Osteoblast (primary cell): ENCODE data around the gene KCNJ4. TPM values are rescaled to one million over a fixed set of nuclear protein-coding genes. Genes with fewer than 3 reads are reported as not detected.

Source experiments
- DNase-seq: peaks from one replicate; pipeline ENCODE4 v3.0.0; 2011; ENCODE audit warnings: low spot score, mixed read lengths; ENCODE audit not compliant: insufficient read length; ENCODE audit errors: missing footprints
- H2AFZ ChIP-seq: 2 replicates; pipeline ENCODE4 v1.6.0; 2011; ENCODE audit warnings: mild to moderate bottlenecking, low read length
- H3K27ac ChIP-seq: 2 replicates; pipeline ENCODE4 v1.5.1; 2011; ENCODE audit warnings: mild to moderate bottlenecking, low read depth, low read length, moderate library complexity
- H3K27me3 ChIP-seq: 2 replicates; pipeline ENCODE4 v1.6.0; 2012; ENCODE audit warnings: mild to moderate bottlenecking, control low read depth, inconsistent platforms, low read length, moderate library complexity; ENCODE audit not compliant: insufficient read depth
- H3K36me3 ChIP-seq: 2 replicates; pipeline ENCODE4 v1.5.1; 2011; ENCODE audit warnings: mild to moderate bottlenecking, low read length, control low read depth, moderate library complexity; ENCODE audit not compliant: insufficient read depth
- H3K4me1 ChIP-seq: 2 replicates; pipeline ENCODE4 v1.5.1; 2011; ENCODE audit warnings: mild to moderate bottlenecking, low read length, control low read depth, moderate library complexity; ENCODE audit not compliant: insufficient read depth
- H3K4me2 ChIP-seq: 2 replicates; pipeline ENCODE4 v1.6.0; 2011; ENCODE audit warnings: mild to moderate bottlenecking, low read length; ENCODE audit not compliant: insufficient read depth
- H3K4me3 ChIP-seq: fragments of 200-600 bp; sonication (generic); 3 replicates; pipeline ENCODE4 v1.5.1; 2012; ENCODE audit warnings: mild to moderate bottlenecking, low read length, inconsistent platforms; ENCODE audit not compliant: insufficient read depth
- H3K79me2 ChIP-seq: 2 replicates; pipeline ENCODE4 v1.6.0; 2012; ENCODE audit warnings: mild to moderate bottlenecking, low read length, control low read depth, inconsistent platforms; ENCODE audit not compliant: insufficient read depth
- H3K9me3 ChIP-seq: 2 replicates; pipeline ENCODE4 v1.5.1; 2011; ENCODE audit warnings: low read depth, low read length, control low read depth
- H4K20me1 ChIP-seq: 2 replicates; pipeline ENCODE4 v1.6.0; 2012; ENCODE audit warnings: mild to moderate bottlenecking, low read length, control low read depth; ENCODE audit not compliant: insufficient read depth
- CTCF ChIP-seq: IDR thresholded peaks from 2 replicates; pipeline ENCODE4 v1.5.1; 2011; ENCODE audit warnings: mild to moderate bottlenecking, low read depth, low read length, moderate library complexity; ENCODE audit errors: extremely low read depth
- total RNA-seq: library from RNA; depleted of rRNA; stranded (reverse); fragments of >200 nt; gene quantifications from 2 replicates; pipeline ENCODE4 v1.2.3, GENCODE V29; 2012

Gene KCNJ4
- total RNA-seq, 1 donor: not detected

GRCh38 chr22:38435965-38436364 lies 19.0 kb downstream of the KCNJ4 start:
- no peaks in the 10 kb centered on the region for H3K79me2 ChIP-seq
- no peak for TF ChIP-seq CTCF
- no peak overlapping the region for H3K4me2 ChIP-seq
- no peaks in the 10 kb centered on the region for H3K9me3 ChIP-seq
- H3K4me1 ChIP-seq: no peaks in the 10 kb centered on the region
- no peak overlapping the region for H3K27ac ChIP-seq
- DNase-seq: no peak
- H3K27me3 ChIP-seq: no peaks in the 10 kb centered on the region
- H2AFZ ChIP-seq: no peak overlapping the region
- no peaks in the 10 kb centered on the region for H4K20me1 ChIP-seq
- H3K4me3 ChIP-seq: no peak overlapping the region
- H3K36me3 ChIP-seq: no peaks in the 10 kb centered on the region

DNA sequence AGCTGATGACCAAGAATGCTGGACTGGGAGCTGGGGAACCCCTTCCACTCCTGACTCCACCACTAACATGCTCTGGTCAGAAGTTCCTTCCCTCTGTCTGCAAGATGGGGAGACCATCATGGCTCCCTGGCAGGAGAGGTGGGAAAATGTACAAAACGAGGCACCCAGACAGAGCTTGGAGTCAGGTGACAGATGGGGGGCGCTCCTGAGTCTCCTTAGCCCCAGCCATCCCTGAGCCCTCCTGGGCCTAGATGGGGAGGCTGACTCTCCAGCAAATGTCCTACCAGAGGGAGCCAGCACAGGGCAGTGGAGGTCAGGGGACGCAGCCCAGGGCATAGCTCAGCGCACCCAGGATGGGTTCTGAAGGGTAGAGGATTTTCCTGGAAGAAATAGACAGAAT lies 20.0 kb downstream of the KCNJ4 start:
- Histone ChIP-seq H3K4me2 (no peak overlapping the region), H3K4me3 (no peak overlapping the region), H4K20me1 (no peaks in the 10 kb centered on the region), H3K9me3 (no peaks in the 10 kb centered on the region), H2AFZ (no peak overlapping the region), H3K79me2 (no peaks in the 10 kb centered on the region), H3K36me3 (no peaks in the 10 kb centered on the region), H3K27me3 (no peaks in the 10 kb centered on the region), H3K4me1 (no peaks in the 10 kb centered on the region), H3K27ac (no peak overlapping the region)
- no peak for DNase-seq
- no peak for TF ChIP-seq CTCF

- H3K27me3 ChIP-seq: no peaks in the 10 kb centered on the region
- no peak overlapping the region for H3K4me2 ChIP-seq
- no peak overlapping the region for H3K4me3 ChIP-seq
- DNase-seq: no peak
- no peaks in the 10 kb centered on the region for H3K79me2 ChIP-seq
- H2AFZ ChIP-seq: no peak overlapping the region
- no peaks in the 10 kb centered on the region for H3K4me1 ChIP-seq
- no peak overlapping the region for H3K27ac ChIP-seq
- no peaks in the 10 kb centered on the region for H3K9me3 ChIP-seq
- no peaks in the 10 kb centered on the region for H4K20me1 ChIP-seq
- no peak for TF ChIP-seq CTCF
- H3K36me3 ChIP-seq: no peaks in the 10 kb centered on the region
Measured at GRCh38 chr22:38433871-38434270, 21.1 kb downstream of the KCNJ4 start.

DNA sequence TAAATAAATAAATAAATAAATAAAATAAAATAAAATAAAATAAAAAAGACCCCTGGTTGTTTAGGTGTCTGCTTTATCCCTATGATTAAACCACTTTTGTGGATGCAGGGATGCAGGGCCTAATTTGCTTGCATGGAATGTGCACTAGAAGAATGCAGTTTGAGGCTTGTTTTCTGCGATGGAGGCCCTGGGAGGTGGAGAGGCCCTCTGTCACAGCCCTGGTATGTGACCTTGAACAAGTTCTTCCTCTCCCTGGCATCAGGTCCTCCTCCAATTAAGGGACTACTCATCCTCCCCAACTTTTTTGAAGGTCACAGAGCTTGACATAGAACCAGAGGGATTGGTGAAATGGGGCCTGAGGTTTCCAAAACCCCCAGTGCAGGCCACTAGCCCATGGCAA lies 22.7 kb downstream of the KCNJ4 start:
- DNase-seq: no peak
- Histone ChIP-seq H2AFZ (no peak overlapping the region), H3K27me3 (no peaks in the 10 kb centered on the region), H3K4me3 (no peak overlapping the region), H3K9me3 (no peaks in the 10 kb centered on the region), H3K4me1 (no peaks in the 10 kb centered on the region), H3K79me2 (no peaks in the 10 kb centered on the region), H3K27ac (no peak overlapping the region), H3K4me2 (no peak overlapping the region), H3K36me3 (no peaks in the 10 kb centered on the region), H4K20me1 (no peaks in the 10 kb centered on the region)
- no peak for TF ChIP-seq CTCF
